Caki2 (cell line): ENCODE results near the gene HPS1. TPM values are rescaled to one million over a fixed set of nuclear protein-coding genes. Genes with fewer than 3 reads are reported as not detected.

Experiments used
- total RNA-seq: library from RNA; depleted of rRNA; stranded (reverse); fragments of >200 nt; shearing (Covaris generic); gene quantifications from 2 replicates; pipeline ENCODE4 v1.2.3, GENCODE V29; 2014; ENCODE audit warnings: low replicate concordance; rRNA removed

The HPS1 gene
- total RNA-seq, 1 experiment from 2014 or later = 31.1 TPM

Other genes starting within 250 kb of the HPS1 start
- 0.72 and 1.5 TPM in 2 replicates for gene LOXL4, start 178.7 kb downstream of the HPS1 start, total RNA-seq
- 7.0 and 7.1 TPM in 2 replicates for gene PYROXD2, start 31.8 kb downstream of the HPS1 start, total RNA-seq